ENCODE results near the gene MLN.

DNA sequence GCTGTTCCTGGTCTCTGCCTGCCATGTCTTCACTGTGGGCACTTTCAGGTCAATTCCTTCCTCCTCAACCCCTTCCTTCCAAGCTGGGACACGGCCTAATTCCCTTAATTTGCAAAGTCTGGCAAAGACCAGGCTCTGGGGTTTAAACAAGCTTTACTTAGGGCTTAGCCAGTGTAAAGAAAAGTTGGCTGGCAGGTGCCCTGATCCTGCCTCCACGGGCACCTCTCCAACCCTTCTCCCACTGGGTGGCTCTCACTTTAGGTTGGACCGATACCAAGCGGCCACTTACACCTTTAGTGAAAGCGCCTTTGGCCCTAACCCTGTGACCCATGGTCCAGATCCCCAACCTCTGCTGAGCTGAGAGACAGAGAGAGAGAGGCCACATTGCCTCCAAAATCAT lies 13.7 kb upstream of the MLN start:
- TF ChIP-seq, protein P1, sequence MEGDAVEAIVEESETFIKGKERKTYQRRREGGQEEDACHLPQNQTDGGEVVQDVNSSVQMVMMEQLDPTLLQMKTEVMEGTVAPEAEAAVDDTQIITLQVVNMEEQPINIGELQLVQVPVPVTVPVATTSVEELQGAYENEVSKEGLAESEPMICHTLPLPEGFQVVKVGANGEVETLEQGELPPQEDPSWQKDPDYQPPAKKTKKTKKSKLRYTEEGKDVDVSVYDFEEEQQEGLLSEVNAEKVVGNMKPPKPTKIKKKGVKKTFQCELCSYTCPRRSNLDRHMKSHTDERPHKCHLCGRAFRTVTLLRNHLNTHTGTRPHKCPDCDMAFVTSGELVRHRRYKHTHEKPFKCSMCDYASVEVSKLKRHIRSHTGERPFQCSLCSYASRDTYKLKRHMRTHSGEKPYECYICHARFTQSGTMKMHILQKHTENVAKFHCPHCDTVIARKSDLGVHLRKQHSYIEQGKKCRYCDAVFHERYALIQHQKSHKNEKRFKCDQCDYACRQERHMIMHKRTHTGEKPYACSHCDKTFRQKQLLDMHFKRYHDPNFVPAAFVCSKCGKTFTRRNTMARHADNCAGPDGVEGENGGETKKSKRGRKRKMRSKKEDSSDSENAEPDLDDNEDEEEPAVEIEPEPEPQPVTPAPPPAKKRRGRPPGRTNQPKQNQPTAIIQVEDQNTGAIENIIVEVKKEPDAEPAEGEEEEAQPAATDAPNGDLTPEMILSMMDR (IDR thresholded peaks at IDR 0.05; ENCODE audit: low read length), result no peak
- TF ChIP-seq EZH2 (IDR thresholded peaks at IDR 0.05; ENCODE audit: borderline replicate concordance, low read length), result no peak
